Trophoblast cell (in vitro differentiated cells and primary cell): ENCODE results near the gene EVC2.

ENCODE experiments used
- DNase-seq, 2 donors: peaks; one replicate each; pipeline ENCODE4 v3.0.0-alpha.2; 2016
- H2AFZ ChIP-seq: 2 replicates; pipeline ENCODE4 v1.6.1; 2013; ENCODE audit warnings: low read length, moderate library complexity, mild to moderate bottlenecking; ENCODE audit not compliant: insufficient read depth, poor library complexity
- H2AK5ac ChIP-seq: 2 replicates; pipeline ENCODE4 v1.6.1; 2013; ENCODE audit warnings: mild to moderate bottlenecking, low read length
- H2BK120ac ChIP-seq: 2 replicates; pipeline ENCODE4 v1.6.1; 2013; ENCODE audit warnings: low read length, mild to moderate bottlenecking, moderate library complexity; ENCODE audit not compliant: insufficient read depth, poor library complexity
- H2BK12ac ChIP-seq: 2 replicates; pipeline ENCODE4 v1.6.1; 2013; ENCODE audit warnings: mild to moderate bottlenecking, low read length, moderate library complexity
- H2BK5ac ChIP-seq: 2 replicates; pipeline ENCODE4 v1.6.1; 2013; ENCODE audit warnings: low read length, low read depth, moderate library complexity, mild to moderate bottlenecking; ENCODE audit not compliant: poor library complexity
- H3K14ac ChIP-seq: 2 replicates; pipeline ENCODE4 v1.6.1; 2013; ENCODE audit warnings: mild to moderate bottlenecking, low read length
- H3K18ac ChIP-seq: 2 replicates; pipeline ENCODE4 v1.6.1; 2013; ENCODE audit warnings: mild to moderate bottlenecking, low read length
- H3K23ac ChIP-seq: 2 replicates; pipeline ENCODE4 v1.6.1; 2013; ENCODE audit warnings: low read length
- H3K27ac ChIP-seq: 2 replicates; pipeline ENCODE4 v1.5.1; 2013; ENCODE audit warnings: low read depth, mild to moderate bottlenecking, inconsistent platforms, low read length, moderate library complexity
- H3K27me3 ChIP-seq: 2 replicates; pipeline ENCODE4 v1.6.1; 2013; ENCODE audit warnings: inconsistent platforms, mild to moderate bottlenecking, low read length, moderate library complexity; ENCODE audit not compliant: insufficient read depth
- H3K36me3 ChIP-seq, 2 experiments: 1 replicate in 1 of 2; 2 replicates in 1 of 2; pipeline ENCODE4 v1.6.1; 2013; ENCODE audit warnings: low read length in 2 of 2, mild to moderate bottlenecking in 2 of 2, moderate library complexity in 1 of 2; ENCODE audit not compliant: insufficient read depth in 2 of 2, control insufficient read depth in 1 of 2
- H3K4ac ChIP-seq: 2 replicates; pipeline ENCODE4 v1.6.1; 2013; ENCODE audit warnings: low read depth, mild to moderate bottlenecking, low read length, moderate library complexity
- H3K4me1 ChIP-seq, 2 experiments: 1 replicate in 1 of 2; 2 replicates in 1 of 2; pipeline ENCODE4 v1.6.1; 2013; ENCODE audit warnings: low read length in 2 of 2, mild to moderate bottlenecking in 2 of 2, moderate library complexity in 1 of 2; ENCODE audit not compliant: insufficient read depth in 2 of 2, control insufficient read depth in 1 of 2
- H3K4me2 ChIP-seq: 2 replicates; pipeline ENCODE4 v1.6.1; 2013; ENCODE audit warnings: inconsistent platforms, mild to moderate bottlenecking, low read length, moderate library complexity
- H3K4me3 ChIP-seq: 2 replicates; pipeline ENCODE4 v1.5.1; 2013; ENCODE audit warnings: mild to moderate bottlenecking, low read depth, low read length, inconsistent platforms
- H3K79me1 ChIP-seq: one replicate; pipeline ENCODE4 v1.6.1; 2013; ENCODE audit warnings: low read length
- H3K79me2 ChIP-seq: 2 replicates; pipeline ENCODE4 v1.6.1; 2013; ENCODE audit warnings: low read length, mild to moderate bottlenecking; ENCODE audit not compliant: control insufficient read depth, insufficient read depth, poor library complexity
- H3K9ac ChIP-seq: 2 replicates; pipeline ENCODE4 v1.6.1; 2013; ENCODE audit warnings: mild to moderate bottlenecking, low read length
- H3K9me3 ChIP-seq: 2 replicates; pipeline ENCODE4 v1.6.1; 2013; ENCODE audit warnings: low read depth, mild to moderate bottlenecking, control low read depth, inconsistent platforms, low read length; ENCODE audit not compliant: insufficient read depth
- H4K12ac ChIP-seq: 2 replicates; pipeline ENCODE4 v1.6.1; 2013; ENCODE audit warnings: low read depth, mild to moderate bottlenecking, low read length, moderate library complexity
- H4K8ac ChIP-seq: 2 replicates; pipeline ENCODE4 v1.6.1; 2013; ENCODE audit warnings: low read depth, mild to moderate bottlenecking, low read length, moderate library complexity
- H4K91ac ChIP-seq: one replicate; pipeline ENCODE4 v1.6.1; 2013; ENCODE audit warnings: low read depth, mild to moderate bottlenecking, low read length, moderate library complexity
- WGBS: extraction: QIAGEN DNeasy Blood & Tissue Kit; methylation state at CpG from one replicate; pipeline ENCODE4 v1.1.7; 2013; ENCODE audit warnings: missing lambda C conversion rate; ENCODE audit not compliant: insufficient read length, insufficient coverage; ENCODE audit errors: extremely low coverage; 5-methylcytosine and 5-hydroxymethylcytosine counted together

EVC2 gene

GRCh38 chr4:5709207-5709575 is 832 bp upstream of the EVC2 start:
- Histone ChIP-seq H2BK12ac (no peak overlapping the region), H4K8ac (peak overlapping the region; percentile 95), H3K23ac (no peak overlapping the region), H3K4me1 (peaks cover 6 to 26% of the 10 kb centered on the region in 2 experiments), H2BK120ac (peak overlapping the region; percentile 16), H3K4me2 (peak overlapping the region; percentile 91), H4K12ac (no peak overlapping the region), H3K36me3 (peaks cover 2 to 3% of the 10 kb centered on the region in 2 experiments), H3K27ac (no peak overlapping the region), H3K4me3 (peak overlapping the region; percentile 75), H3K18ac (no peak overlapping the region), H3K4ac (no peak overlapping the region), H3K14ac (no peak overlapping the region), H3K27me3 (no peaks in the 10 kb centered on the region), H4K91ac (no peak overlapping the region), H2AK5ac (no peak overlapping the region), H2AFZ (no peak overlapping the region), H2BK5ac (no peak overlapping the region), H3K79me1 (peaks cover 13% of the 10 kb centered on the region), H3K79me2 (peaks cover 7% of the 10 kb centered on the region), H3K9me3 (peaks cover 9% of the 10 kb centered on the region), H3K9ac (no peak overlapping the region)
- DNase-seq = no peak
- WGBS = no CpG with 5 or more reads among the region's 8 CpGs

GRCh38 chr4:5707778-5708448 is 446 bp downstream of the EVC2 start:
- Histone ChIP-seq H2AFZ (peak overlapping the region; percentile 53), H3K27me3 (no peaks in the 10 kb centered on the region), H4K8ac (peak overlapping the region; percentile 95), H4K12ac (peak overlapping the region; percentile 96), H3K18ac (peak overlapping the region; percentile 7), H3K9ac (peak overlapping the region; percentile 75), H2AK5ac (no peak overlapping the region), H4K91ac (peak overlapping the region; percentile 74), H3K79me2 (peaks cover 7% of the 10 kb centered on the region), H3K4me1 (peaks cover 6 to 26% of the 10 kb centered on the region in 2 experiments), H3K4ac (peak overlapping the region; percentile 8), H3K4me2 (peak overlapping the region; percentile 91), H3K36me3 (peaks cover 3 to 5% of the 10 kb centered on the region in 2 experiments), H3K4me3 (peak overlapping the region; percentile 75), H3K9me3 (peaks cover 10% of the 10 kb centered on the region), H3K23ac (no peak overlapping the region), H2BK12ac (no peak overlapping the region), H3K27ac (peak overlapping the region; percentile 31), H3K79me1 (peaks cover 13% of the 10 kb centered on the region), H2BK120ac (peak overlapping the region; percentile 39), H2BK5ac (no peak overlapping the region), H3K14ac (peak overlapping the region; percentile 52)
- no peak for DNase-seq
- no CpG with 5 or more reads among the region's 41 CpGs for WGBS

GRCh38 chr4:5707366-5707765 is 993 bp downstream of the EVC2 start:
- Histone ChIP-seq H4K91ac (peak overlapping the region; percentile 74), H3K9ac (no peak overlapping the region), H2BK120ac (no peak overlapping the region), H3K9me3 (peaks cover 10% of the 10 kb centered on the region), H4K12ac (no peak overlapping the region), H3K4ac (no peak overlapping the region), H2AFZ (no peak overlapping the region), H3K4me2 (peak overlapping the region; percentile 91), H3K79me2 (peaks cover 7% of the 10 kb centered on the region), H3K14ac (no peak overlapping the region), H3K27me3 (no peaks in the 10 kb centered on the region), H3K18ac (no peak overlapping the region), H3K79me1 (peaks cover 13% of the 10 kb centered on the region), H3K27ac (no peak overlapping the region), H3K23ac (no peak overlapping the region), H2AK5ac (no peak overlapping the region), H2BK5ac (no peak overlapping the region), H3K4me3 (no peak overlapping the region), H2BK12ac (no peak overlapping the region), H3K4me1 (peaks cover 6 to 26% of the 10 kb centered on the region in 2 experiments), H3K36me3 (peaks cover 3 to 5% of the 10 kb centered on the region in 2 experiments), H4K8ac (no peak overlapping the region)
- DNase-seq = no peak
- WGBS = no CpG with 5 or more reads among the region's 5 CpGs

GRCh38 chr4:5706486-5707290 is 1.7 kb downstream of the EVC2 start:
- H3K36me3 ChIP-seq = peaks cover 3 to 5% of the 10 kb centered on the region in 2 experiments
- H4K12ac ChIP-seq = no peak overlapping the region
- peaks cover 10% of the 10 kb centered on the region for H3K9me3 ChIP-seq
- H2AK5ac ChIP-seq = no peak overlapping the region
- no peak overlapping the region for H2BK120ac ChIP-seq
- H3K23ac ChIP-seq = no peak overlapping the region
- no peak overlapping the region for H4K8ac ChIP-seq
- WGBS = no CpG with 5 or more reads among the region's 11 CpGs
- no peak overlapping the region for H4K91ac ChIP-seq
- DNase-seq = no peak
- no peak overlapping the region for H3K14ac ChIP-seq
- no peak overlapping the region for H3K4ac ChIP-seq
- H3K79me1 ChIP-seq = peaks cover 13% of the 10 kb centered on the region
- H3K27ac ChIP-seq = no peak overlapping the region
- peaks cover 3 to 20% of the 10 kb centered on the region in 2 experiments for H3K4me1 ChIP-seq
- H3K4me3 ChIP-seq = no peak overlapping the region
- no peak overlapping the region for H3K4me2 ChIP-seq
- no peak overlapping the region for H2AFZ ChIP-seq
- H3K79me2 ChIP-seq = peaks cover 7% of the 10 kb centered on the region
- no peaks in the 10 kb centered on the region for H3K27me3 ChIP-seq
- H2BK12ac ChIP-seq = no peak overlapping the region
- no peak overlapping the region for H2BK5ac ChIP-seq
- H3K18ac ChIP-seq = no peak overlapping the region
- no peak overlapping the region for H3K9ac ChIP-seq
